AG10803 (cell line): ENCODE data around the gene FBXL17.

Source experiments
- DNase-seq: peaks from one replicate; pipeline ENCODE4 v3.0.0; 2010; ENCODE audit warnings: low read depth
- H3K4me3 ChIP-seq: 2 replicates; pipeline ENCODE4 v1.5.1; 2011; ENCODE audit warnings: mild to moderate bottlenecking, low read length, control low read depth
- TF ChIP-seq, protein P1 (sequence below): conservative IDR thresholded peaks from 2 replicates; pipeline ENCODE4 v1.5.1; 2011; ENCODE audit warnings: mild to moderate bottlenecking, low read length, control low read depth, inconsistent platforms

Gene FBXL17

DNA sequence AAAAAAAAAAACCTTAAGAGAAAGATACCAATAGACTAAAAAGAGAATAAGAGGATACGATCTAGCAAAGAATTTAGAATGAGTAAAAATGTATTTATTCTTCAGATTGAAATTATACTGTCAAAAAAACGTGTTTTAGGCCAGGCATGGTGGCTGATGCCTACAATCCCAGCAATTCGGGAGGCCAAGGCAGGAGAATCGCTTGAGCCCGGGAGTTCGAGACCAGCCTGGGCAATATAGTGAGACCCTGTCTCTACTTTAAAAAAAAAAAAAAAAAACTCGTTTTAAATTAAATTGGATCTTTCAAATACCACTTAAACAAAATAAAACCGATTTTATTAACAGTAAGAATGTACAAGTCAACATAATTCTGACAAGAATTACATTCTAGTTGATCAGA is 41.8 kb downstream of the FBXL17 start:
- H3K4me3 ChIP-seq, result no peak overlapping the region
- DNase-seq, result no peak
- TF ChIP-seq, protein P1, sequence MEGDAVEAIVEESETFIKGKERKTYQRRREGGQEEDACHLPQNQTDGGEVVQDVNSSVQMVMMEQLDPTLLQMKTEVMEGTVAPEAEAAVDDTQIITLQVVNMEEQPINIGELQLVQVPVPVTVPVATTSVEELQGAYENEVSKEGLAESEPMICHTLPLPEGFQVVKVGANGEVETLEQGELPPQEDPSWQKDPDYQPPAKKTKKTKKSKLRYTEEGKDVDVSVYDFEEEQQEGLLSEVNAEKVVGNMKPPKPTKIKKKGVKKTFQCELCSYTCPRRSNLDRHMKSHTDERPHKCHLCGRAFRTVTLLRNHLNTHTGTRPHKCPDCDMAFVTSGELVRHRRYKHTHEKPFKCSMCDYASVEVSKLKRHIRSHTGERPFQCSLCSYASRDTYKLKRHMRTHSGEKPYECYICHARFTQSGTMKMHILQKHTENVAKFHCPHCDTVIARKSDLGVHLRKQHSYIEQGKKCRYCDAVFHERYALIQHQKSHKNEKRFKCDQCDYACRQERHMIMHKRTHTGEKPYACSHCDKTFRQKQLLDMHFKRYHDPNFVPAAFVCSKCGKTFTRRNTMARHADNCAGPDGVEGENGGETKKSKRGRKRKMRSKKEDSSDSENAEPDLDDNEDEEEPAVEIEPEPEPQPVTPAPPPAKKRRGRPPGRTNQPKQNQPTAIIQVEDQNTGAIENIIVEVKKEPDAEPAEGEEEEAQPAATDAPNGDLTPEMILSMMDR, result no peak

GRCh38 chr5:108339220-108339619 is 42.7 kb downstream of the FBXL17 start:
- H3K4me3 ChIP-seq, result no peak overlapping the region
- TF ChIP-seq, protein P1, result no peak
- no peak for DNase-seq

DNA sequence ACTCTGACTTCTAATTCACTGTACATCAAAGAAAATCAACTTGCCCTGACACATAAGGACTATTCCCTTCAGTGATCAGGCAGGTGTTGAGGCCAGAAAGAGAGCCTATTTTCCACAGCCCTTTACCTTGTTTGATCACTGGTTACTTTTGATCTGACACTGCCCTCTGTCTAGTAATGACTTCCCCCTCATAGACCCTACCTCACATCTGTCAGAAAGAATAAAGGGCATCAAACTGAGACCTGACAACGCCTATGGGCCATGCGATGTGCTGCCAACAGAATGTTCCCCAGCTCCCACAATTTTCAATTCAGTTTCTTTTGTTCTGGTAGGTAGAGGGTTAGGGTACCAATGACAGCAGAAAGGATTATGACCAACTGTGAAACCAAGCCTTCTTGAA is 47.7 kb downstream of the FBXL17 start:
- no peak overlapping the region for H3K4me3 ChIP-seq
- DNase-seq, result no peak
- TF ChIP-seq, protein P1, result no peak

DNA sequence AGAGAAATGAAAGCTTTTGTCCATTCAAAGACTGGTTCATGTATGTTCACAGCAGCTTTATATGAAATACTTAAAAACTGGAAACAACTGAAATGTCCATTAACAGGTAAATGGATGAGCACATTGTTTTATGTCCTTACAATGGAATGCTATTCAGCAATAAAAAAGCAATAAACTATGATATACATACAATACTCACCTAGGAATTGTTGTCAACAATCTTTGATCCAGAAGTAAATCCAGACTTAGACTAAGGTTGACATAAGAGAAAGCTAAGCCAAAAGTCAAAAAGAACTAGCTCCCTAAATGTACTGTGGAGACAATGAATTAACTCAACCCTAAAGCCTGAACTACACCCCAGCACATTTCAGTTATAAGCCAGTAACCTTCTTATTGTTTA is 54.9 kb downstream of the FBXL17 start:
- TF ChIP-seq, protein P1, result no peak
- no peak overlapping the region for H3K4me3 ChIP-seq
- DNase-seq, result no peak

DNA sequence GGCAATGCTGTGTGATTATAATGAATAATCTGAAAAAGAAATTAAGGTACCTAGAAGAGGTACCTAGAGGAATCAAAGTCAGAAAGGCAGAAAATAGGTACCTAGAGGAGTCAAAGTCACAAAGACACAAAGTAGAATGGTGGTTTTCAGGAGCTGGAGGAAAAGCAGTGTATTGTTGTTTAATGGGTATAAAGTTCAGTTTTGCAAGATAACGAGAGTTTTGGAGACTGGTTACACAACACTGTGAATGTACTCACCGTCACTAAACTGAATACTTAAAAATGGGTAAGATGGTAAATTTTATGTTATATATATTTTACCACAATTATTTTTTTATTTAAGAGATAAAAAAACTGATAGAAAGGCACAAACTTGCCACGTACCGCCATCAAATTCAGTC is 57.0 kb downstream of the FBXL17 start:
- DNase-seq, result no peak
- no peak overlapping the region for H3K4me3 ChIP-seq
- TF ChIP-seq, protein P1, result no peak

DNA sequence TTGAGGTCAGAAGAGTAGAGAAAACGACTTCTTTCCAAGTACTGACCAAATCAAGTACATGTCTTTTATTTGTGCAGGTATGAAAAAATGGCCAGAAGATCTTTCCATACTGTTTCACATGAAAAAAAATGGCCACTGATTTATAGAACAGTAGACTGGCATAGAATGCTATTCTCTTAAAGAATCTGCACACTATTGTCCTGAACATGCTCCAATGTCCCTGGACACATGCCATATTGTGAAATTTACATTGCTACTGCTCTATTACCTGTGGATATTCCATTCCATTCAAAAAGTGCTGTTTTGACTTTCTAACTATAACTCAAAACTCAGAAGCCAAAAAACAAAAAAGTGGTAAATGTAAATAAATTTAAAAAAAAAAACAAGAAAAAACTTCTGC is 60.6 kb downstream of the FBXL17 start:
- H3K4me3 ChIP-seq, result no peak overlapping the region
- no peak for DNase-seq
- TF ChIP-seq, protein P1, result no peak

DNA sequence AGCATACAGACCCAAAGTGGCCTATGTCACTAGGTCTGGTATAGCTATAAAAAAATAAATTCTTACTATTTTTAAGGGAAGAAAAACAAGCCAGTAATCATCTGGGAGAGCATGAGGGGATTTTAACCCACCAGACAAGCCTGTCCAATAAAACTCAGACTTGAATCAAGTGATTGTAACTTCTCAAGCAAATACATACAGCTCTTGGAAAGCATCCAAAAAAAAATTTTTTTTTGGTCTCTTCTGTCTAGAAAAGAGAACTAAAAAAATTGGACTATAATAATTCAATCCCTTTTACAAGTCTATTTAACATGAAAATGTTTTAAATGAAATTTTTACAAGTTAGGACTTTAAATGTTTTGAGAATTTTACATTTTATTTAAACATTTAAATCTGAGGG is 61.7 kb downstream of the FBXL17 start:
- TF ChIP-seq, protein P1, result no peak
- DNase-seq, result no peak
- H3K4me3 ChIP-seq, result no peak overlapping the region
